GM18498 (cell line): Measurements from ENCODE around the gene XPR1.

Experiments
- ATAC-seq: cut with Tn5 transposase; IDR thresholded peaks from one replicate; pipeline ENCODE4 v1.9.1; 2021; ENCODE audit warnings: mild to moderate bottlenecking, moderate library complexity; ENCODE audit not compliant: unreplicated experiment

The XPR1 gene

GRCh38 chr1:180614730-180615129 lies 17.1 kb upstream of the XPR1 start:
- no peak for ATAC-seq

GRCh38 chr1:180615493-180616290 lies 16.1 kb upstream of the XPR1 start:
- no peak for ATAC-seq

- ATAC-seq: no peak
Measured at GRCh38 chr1:180616439-180616838, 15.4 kb upstream of the XPR1 start.

- ATAC-seq: no peak
Measured at GRCh38 chr1:180617774-180618395, 13.9 kb upstream of the XPR1 start.

- ATAC-seq: no peak
Measured at GRCh38 chr1:180620581-180620980, 11.2 kb upstream of the XPR1 start.

- no peak for ATAC-seq
Measured at GRCh38 chr1:180622658-180623508, 8.9 kb upstream of the XPR1 start.

- ATAC-seq: no peak
Measured at GRCh38 chr1:180623579-180624347, 8.1 kb upstream of the XPR1 start.

- no peak for ATAC-seq
Measured at GRCh38 chr1:180626711-180627110, 5.1 kb upstream of the XPR1 start.

DNA sequence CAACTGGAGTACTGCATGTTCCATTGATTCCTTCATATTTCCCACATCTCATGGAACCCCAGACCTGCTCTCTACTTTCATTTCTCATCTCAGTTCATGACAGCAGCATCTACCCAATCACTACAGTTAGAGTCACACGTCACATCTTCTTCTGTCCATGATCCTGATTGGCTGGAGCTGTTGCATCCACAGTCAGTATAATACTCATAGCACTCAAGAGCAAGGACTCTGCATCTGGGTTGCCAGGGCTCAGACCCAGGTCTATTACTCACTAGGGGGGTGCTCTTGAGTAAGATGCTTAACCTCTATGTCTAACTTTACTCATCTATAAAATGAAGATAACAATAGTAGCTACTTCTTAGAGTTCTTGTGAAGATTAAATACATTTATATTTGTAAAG lies 4.4 kb upstream of the XPR1 start:
- ATAC-seq: no peak

DNA sequence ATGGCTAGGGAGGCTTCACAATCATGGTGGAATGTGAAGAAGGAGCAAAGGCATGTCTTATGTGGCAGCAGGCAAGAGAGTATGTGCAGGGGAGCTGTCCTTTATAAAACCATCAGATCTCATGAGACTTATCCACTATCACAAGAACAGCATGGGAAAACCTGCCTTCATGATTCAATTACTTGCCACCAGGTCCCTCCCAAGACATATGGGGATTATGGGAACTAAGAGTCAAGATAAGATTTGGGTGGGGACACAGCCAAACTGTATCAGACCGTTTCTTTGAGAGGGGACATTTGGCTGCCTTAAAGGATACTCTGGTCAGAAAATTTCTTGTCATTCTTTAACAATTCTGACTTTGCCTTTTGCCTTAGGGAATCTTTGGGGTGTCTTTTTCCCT lies 3.2 kb upstream of the XPR1 start:
- ATAC-seq: no peak

DNA sequence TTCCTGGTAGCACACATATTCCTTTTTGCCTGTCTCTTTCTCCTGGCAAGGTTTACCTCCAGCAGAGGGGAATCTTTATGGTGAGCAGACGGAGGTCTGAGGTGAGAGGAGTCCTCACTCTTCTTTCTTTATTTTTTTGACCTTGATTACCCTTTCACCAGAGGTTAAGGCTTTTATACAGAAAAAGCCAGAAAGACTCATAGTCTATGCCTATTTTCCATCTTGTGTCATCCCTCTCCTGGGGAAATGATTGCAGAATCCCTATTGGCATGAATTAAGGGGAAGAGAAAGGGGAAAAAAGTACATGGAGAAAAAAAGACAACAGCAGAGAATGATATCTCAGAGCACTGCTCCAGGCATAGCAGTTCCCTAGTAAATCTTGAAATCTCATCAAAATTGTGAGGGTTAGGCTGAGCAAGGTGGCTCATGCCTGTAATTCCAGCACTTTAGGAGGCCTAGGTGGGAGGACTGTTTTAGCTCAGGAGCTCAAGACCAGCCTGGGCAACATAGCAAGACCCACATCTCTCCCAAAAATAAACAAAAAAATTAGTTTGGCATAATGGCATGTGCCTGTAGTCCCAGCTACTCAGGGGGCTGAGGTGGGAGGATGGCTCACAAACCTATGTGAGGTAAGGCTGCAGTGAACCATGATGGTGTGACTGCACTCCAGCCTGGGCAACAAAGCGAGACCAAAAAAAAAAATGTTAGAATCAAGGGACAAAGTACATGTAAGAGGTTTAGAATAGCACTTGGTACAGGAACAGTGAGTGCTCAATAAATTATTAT lies 1.2 kb upstream of the XPR1 start:
- ATAC-seq: no peak

GRCh38 chr1:180631194-180631765 lies 542 bp upstream of the XPR1 start:
- no peak for ATAC-seq

DNA sequence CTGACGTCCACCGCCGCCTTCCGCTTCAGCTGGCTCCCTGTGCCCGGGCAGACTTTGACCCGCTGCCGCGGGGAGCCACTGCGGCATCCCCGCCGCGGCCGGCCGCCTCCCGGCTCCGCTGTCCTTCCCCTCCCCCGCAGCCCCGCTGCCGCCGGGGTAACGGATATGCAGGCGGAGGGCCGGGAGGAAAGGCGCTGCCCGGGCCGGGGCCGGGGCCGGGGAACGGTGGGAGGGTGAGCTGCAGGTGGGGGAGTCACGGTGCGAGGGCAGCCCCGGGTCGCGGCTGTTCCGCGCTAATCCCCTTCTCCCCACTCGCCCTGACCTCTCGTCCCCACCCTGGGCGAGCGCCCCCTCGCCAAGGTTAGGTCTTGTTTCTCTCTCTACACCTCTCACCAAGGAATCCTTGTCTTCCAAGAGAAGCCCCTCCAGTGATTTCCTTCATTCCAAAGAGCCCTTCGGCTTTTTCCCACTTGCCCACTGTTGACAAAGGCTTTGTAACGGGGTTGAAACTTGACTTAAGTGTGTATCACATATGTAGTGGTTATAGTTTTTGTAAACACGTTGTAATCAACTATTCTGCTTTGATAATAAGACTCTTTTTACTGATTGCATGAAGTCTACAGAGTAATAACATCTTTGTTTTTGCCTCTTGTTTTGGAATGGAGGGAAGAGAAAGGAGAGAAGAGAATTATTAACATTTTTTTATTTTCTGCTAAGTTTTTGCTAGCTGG lies 669 bp downstream of the XPR1 start:
- ATAC-seq: peak; percentile 50

- no peak for ATAC-seq
Measured at GRCh38 chr1:180633057-180634056, 1.5 kb downstream of the XPR1 start.

DNA sequence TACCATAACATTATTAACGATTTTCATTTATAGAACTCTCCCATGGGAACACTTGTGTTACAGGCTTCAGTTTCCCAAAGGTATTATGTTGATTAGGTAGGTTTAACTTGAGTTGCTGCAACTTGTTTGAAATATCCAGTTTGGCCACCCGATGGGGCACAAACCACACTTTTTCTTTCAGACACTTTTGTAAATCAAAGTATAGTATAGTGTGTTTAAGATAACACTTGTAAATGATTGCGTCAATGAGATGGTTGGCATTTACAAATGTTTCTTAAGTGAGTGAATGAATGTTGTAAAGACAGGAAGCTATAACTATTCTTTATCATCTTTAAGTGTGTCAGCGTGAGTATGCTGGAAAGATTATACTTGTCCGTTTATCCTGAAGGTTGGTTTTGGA lies 4.3 kb downstream of the XPR1 start:
- no peak for ATAC-seq

GRCh38 chr1:180639871-180640270 lies 8.0 kb downstream of the XPR1 start:
- no peak for ATAC-seq

DNA sequence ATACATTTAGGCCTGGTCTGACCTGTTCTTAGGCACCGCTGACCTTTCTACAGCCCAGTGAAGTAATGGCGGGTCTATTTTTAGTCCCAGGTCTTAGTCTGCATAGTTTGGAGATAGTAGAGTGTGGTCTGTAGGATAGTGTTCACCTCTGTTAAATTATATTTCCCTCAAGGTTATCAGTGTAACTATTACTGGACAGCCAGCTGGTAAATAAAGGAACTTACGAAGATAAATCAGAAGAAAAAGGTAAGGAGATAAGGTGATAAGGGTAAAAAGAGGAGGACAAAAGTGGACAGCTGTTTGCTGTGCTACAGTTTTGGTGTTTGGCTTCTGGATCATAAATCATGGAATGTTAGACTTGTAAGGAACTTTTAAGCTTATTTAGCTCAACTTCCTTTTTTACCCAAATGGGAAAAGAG lies 8.7 kb downstream of the XPR1 start:
- ATAC-seq: no peak

DNA sequence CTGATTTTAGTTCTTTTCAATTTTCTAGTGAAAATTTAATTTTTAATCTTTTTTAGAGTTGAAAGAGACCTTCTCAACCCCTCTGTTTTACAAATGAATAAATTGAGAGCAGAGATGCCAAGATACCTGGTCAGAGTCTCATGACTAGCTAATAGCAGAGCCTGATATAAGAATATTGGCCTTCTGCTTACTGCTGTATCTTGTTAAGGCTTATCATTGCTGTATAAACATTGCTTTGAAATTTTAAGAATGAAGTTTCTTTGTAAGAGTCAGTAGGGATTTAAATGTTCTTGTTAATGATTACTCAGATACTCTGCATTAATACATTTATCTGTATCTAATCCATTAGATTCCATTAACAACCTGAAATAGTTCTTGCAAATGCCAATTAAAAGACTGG lies 9.8 kb downstream of the XPR1 start:
- ATAC-seq: no peak
